HG02642 (cell line): ENCODE results near the gene RPN2.

Source experiments
- ATAC-seq: cut with Tn5 transposase; IDR thresholded peaks from one replicate; pipeline ENCODE4 v1.9.1; 2021; ENCODE audit warnings: mild to moderate bottlenecking; ENCODE audit not compliant: unreplicated experiment, poor library complexity

RPN2 gene

GRCh38 chr20:37209193-37209592, 30.1 kb downstream of the RPN2 start:
- ATAC-seq = no peak

GRCh38 chr20:37209661-37210314, 30.7 kb downstream of the RPN2 start:
- no peak for ATAC-seq

GRCh38 chr20:37218441-37218840, 39.3 kb downstream of the RPN2 start:
- ATAC-seq = no peak

GRCh38 chr20:37218976-37219375, 39.8 kb downstream of the RPN2 start:
- ATAC-seq = no peak

GRCh38 chr20:37219751-37220668, 40.9 kb downstream of the RPN2 start:
- no peak for ATAC-seq

- ATAC-seq = no peak
Measured at GRCh38 chr20:37220731-37221130, 41.6 kb downstream of the RPN2 start.

- no peak for ATAC-seq
Measured at GRCh38 chr20:37222086-37222485, 43.0 kb downstream of the RPN2 start.

GRCh38 chr20:37223053-37223452, 43.9 kb downstream of the RPN2 start:
- ATAC-seq = no peak

GRCh38 chr20:37225146-37225545, 46.0 kb downstream of the RPN2 start:
- ATAC-seq = no peak

GRCh38 chr20:37226889-37227288, 47.8 kb downstream of the RPN2 start:
- no peak for ATAC-seq

- no peak for ATAC-seq
Measured at GRCh38 chr20:37228082-37228481, 49.0 kb downstream of the RPN2 start.

GRCh38 chr20:37228656-37229055, 49.5 kb downstream of the RPN2 start:
- no peak for ATAC-seq

- ATAC-seq = no peak
Measured at GRCh38 chr20:37229357-37229756, 50.2 kb downstream of the RPN2 start.

GRCh38 chr20:37230200-37230599, 51.1 kb downstream of the RPN2 start:
- no peak for ATAC-seq

GRCh38 chr20:37231947-37232630, 53.0 kb downstream of the RPN2 start:
- no peak for ATAC-seq

GRCh38 chr20:37233548-37234253, 54.6 kb downstream of the RPN2 start:
- ATAC-seq = no peak

GRCh38 chr20:37234254-37234581, 55.1 kb downstream of the RPN2 start:
- no peak for ATAC-seq

- ATAC-seq = no peak
Measured at GRCh38 chr20:37235065-37235464, 55.9 kb downstream of the RPN2 start.

- no peak for ATAC-seq
Measured at GRCh38 chr20:37236462-37236861, 57.3 kb downstream of the RPN2 start.

- no peak for ATAC-seq
Measured at GRCh38 chr20:37237656-37238055, 58.5 kb downstream of the RPN2 start.

- ATAC-seq = no peak
Measured at GRCh38 chr20:37238426-37238825, 59.3 kb downstream of the RPN2 start.
